GM19043 (cell line): Measurements from ENCODE around the gene TRPM2.
"Not testable (repeated sequence)": the region's sequence is repeated elsewhere in the genome, so short reads cannot be mapped to it uniquely, and the experiment has no call there.

Source experiments
- ATAC-seq: cut with Tn5 transposase; IDR thresholded peaks from one replicate; pipeline ENCODE4 v1.9.1; 2021; ENCODE audit warnings: low read depth; ENCODE audit not compliant: unreplicated experiment

Gene TRPM2

DNA sequence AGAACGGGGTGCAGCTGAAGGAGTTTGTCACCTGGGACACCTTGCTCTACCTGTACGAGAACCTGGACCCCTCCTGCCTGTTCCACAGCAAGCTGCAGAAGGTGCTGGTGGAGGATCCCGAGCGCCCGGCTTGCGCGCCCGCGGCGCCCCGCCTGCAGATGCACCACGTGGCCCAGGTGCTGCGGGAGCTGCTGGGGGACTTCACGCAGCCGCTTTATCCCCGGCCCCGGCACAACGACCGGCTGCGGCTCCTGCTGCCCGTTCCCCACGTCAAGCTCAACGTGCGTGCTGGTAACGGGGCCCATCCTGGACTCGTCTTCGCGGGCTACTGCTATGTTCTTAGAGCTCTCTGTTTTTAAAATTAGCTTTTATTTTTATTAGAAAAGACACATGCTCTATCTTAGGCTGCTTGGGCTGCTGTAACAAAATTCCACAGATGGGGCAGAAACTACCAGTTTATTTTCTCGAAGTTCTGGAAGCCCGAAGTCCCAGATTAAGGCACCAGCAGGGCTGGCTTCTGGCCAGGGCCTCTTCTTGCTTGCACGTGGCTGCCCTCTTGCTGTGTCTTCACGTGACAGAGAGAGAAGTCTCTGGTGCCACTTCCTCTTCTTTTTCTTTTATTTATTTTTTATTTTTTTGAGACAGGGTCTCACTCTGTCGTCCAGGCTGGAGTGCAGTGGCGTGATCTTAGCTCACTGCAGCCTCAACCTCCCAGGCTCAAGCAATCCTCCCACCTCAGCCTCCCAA is 38.1 kb downstream of the TRPM2 start:
- no peak for ATAC-seq

DNA sequence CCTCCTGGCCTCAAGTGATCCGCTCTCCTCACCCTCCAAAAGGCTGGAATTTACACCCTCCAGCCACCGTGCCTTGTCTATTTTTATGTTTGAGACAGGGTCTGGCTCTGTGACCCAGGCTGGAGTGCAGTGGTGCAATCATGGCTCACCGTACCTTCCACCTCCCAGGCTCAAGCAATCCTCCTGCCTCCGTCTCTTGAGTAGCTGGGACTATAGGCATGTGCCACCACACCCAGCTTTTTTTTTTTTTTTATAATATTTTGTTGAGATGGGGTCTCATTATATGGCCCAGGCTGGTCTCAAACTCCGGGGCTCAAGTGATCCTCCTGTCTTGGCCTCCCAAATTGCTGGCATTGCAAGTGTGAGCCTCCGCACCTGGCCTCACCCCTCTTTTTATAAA is 38.8 kb downstream of the TRPM2 start:
- no peak for ATAC-seq

GRCh38 chr21:44392916-44393315 is 39.5 kb downstream of the TRPM2 start:
- ATAC-seq: no peak

- no peak for ATAC-seq
Observed at GRCh38 chr21:44394733-44395132, 41.3 kb downstream of the TRPM2 start.

DNA sequence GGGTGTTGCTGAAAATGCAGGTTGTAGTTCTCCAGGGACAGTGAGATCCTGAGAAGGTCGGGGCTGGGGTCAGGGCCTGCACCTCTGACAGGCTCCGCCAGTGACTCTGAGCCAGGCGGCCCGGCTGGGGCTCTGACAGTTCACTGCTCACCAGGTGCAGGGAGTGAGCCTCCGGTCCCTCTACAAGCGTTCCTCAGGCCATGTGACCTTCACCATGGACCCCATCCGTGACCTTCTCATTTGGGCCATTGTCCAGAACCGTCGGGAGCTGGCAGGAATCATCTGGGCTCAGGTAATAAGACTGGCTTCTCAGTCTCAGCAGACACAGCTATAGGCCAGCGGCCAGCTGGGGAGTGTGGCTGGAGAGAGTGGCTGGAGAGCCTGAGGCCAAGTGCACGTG is 41.8 kb downstream of the TRPM2 start:
- no peak for ATAC-seq

DNA sequence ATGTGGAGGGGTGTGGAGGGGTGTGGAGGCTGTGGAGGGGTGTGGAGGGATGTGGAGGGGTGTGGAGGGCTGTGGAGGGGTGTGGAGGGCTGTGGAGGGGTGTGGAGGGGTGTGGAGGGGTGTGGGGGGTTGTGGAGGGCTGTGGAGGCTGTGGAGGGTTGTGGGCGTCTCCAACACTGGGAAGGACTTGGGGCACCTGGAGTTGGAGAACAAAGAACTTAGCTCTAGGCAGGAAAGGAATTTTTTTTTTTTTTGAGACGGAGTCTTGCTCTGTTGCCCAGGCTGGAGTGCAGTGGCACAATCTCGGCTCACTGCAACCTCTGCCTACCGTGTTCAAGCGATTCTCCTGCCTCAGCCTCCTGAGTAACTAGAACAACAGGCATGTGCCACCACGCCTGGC is 43.4 kb downstream of the TRPM2 start:
- not testable (repeated sequence) for ATAC-seq

- no peak for ATAC-seq
Observed at GRCh38 chr21:44397431-44398031, 44.1 kb downstream of the TRPM2 start.

DNA sequence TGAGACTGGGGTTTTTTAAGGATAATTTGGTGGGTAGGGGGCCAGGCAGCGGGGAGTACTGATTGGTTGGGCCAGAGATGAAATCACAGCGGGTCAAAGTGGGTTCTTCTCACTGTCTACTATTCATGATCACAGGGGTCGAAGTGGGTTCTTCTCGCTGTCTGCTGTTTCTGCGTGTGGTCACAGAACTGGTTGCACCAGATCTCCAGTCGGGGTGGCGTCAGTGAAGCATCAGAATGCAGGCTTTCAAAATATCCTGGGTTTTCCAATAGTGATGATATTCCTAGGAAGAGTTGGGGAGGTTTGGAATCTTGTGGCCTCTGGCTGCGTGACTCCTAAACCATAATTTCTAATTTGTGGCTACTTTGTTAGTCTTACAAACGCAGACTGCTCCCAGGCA is 45.1 kb downstream of the TRPM2 start:
- no peak for ATAC-seq

GRCh38 chr21:44399151-44399954 is 45.9 kb downstream of the TRPM2 start:
- ATAC-seq: no peak

GRCh38 chr21:44399955-44400790 is 46.8 kb downstream of the TRPM2 start:
- ATAC-seq: no peak

GRCh38 chr21:44400791-44401385 is 47.5 kb downstream of the TRPM2 start:
- ATAC-seq: no peak

- no peak for ATAC-seq
Observed at GRCh38 chr21:44401386-44402160, 48.2 kb downstream of the TRPM2 start.

GRCh38 chr21:44402323-44403105 is 49.1 kb downstream of the TRPM2 start:
- ATAC-seq: no peak

GRCh38 chr21:44403106-44404020 is 49.9 kb downstream of the TRPM2 start:
- no peak for ATAC-seq

- ATAC-seq: not testable (repeated sequence)
Observed at GRCh38 chr21:44404482-44404881, 51.1 kb downstream of the TRPM2 start.

GRCh38 chr21:44405091-44405947 is 51.9 kb downstream of the TRPM2 start:
- ATAC-seq: no peak
